ENCODE measurements around the gene FBXO3. TPM values are rescaled to one million over a fixed set of nuclear protein-coding genes. Genes with fewer than 3 reads are reported as not detected.

FBXO3 gene
- total RNA-seq, 1 donor from 2014 or later, result 61.0 TPM

GRCh38 chr11:33694346-33695050 is 79.8 kb downstream of the FBXO3 start:
- Histone ChIP-seq H3F3A (ENCODE audit: low read depth) (no peaks in the 10 kb centered on the region), H3K9ac (no peak overlapping the region), H3K36me3 (no peaks in the 10 kb centered on the region), H4K20me1 (ENCODE audit: low read depth) (no peaks in the 10 kb centered on the region), H3K4me3 (no peak overlapping the region), H3K4me1 (peaks cover 27% of the 10 kb centered on the region), H3K9me3 (ENCODE audit: low read depth) (no peaks in the 10 kb centered on the region), H3K27ac (no peak overlapping the region), H3K27me3 (peaks cover 6% of the 10 kb centered on the region), H3K79me2 (ENCODE audit: low read depth) (no peaks in the 10 kb centered on the region), H2AFZ (replicated peaks) (no peak overlapping the region), H3K4me2 (no peak overlapping the region)
- TF ChIP-seq EZH2phosphoT487 (IDR thresholded peaks at IDR 0.05), result no peak
- no peak for TF ChIP-seq EZH2 (IDR thresholded peaks at IDR 0.05)
- TF ChIP-seq CTCF (IDR thresholded peaks at IDR 0.05), result no peak
- DNase-seq (ENCODE audit: low spot score), result no peak
- Mint-ChIP-seq H3K9me3 (no peaks in the 10 kb centered on the region), H3K27ac (peak overlapping the region; percentile 88), H3K27me3 (ENCODE audit: insufficient read depth, low read depth) (peaks cover 6% of the 10 kb centered on the region), H3K4me1 (peaks cover 55% of the 10 kb centered on the region), H3K36me3 (no peaks in the 10 kb centered on the region), H3K4me3 (no peak overlapping the region)

GRCh38 chr11:33692541-33692940 is 81.8 kb downstream of the FBXO3 start:
- no peak for TF ChIP-seq EZH2 (IDR thresholded peaks at IDR 0.05)
- TF ChIP-seq EZH2phosphoT487 (IDR thresholded peaks at IDR 0.05), result no peak
- Mint-ChIP-seq H3K27ac (no peak overlapping the region), H3K27me3 (ENCODE audit: insufficient read depth, low read depth) (peaks cover 10% of the 10 kb centered on the region), H3K4me1 (peaks cover 55% of the 10 kb centered on the region), H3K4me3 (no peak overlapping the region), H3K9me3 (no peaks in the 10 kb centered on the region), H3K36me3 (no peaks in the 10 kb centered on the region)
- Histone ChIP-seq H3K4me3 (no peak overlapping the region), H3K79me2 (ENCODE audit: low read depth) (no peaks in the 10 kb centered on the region), H3K27me3 (no peaks in the 10 kb centered on the region), H3K4me2 (peak overlapping the region; percentile 12), H3K9ac (no peak overlapping the region), H3K9me3 (ENCODE audit: low read depth) (no peaks in the 10 kb centered on the region), H2AFZ (replicated peaks) (no peak overlapping the region), H3K4me1 (peaks cover 27% of the 10 kb centered on the region), H4K20me1 (ENCODE audit: low read depth) (no peaks in the 10 kb centered on the region), H3K36me3 (no peaks in the 10 kb centered on the region), H3K27ac (no peak overlapping the region), H3F3A (ENCODE audit: low read depth) (no peaks in the 10 kb centered on the region)
- peak; percentile 16 for DNase-seq (ENCODE audit: low spot score)

GRCh38 chr11:33692013-33692504 is 82.3 kb downstream of the FBXO3 start:
- H3K9me3 Mint-ChIP-seq, result no peaks in the 10 kb centered on the region
- H3K4me1 ChIP-seq, result peaks cover 27% of the 10 kb centered on the region
- DNase-seq (ENCODE audit: low spot score), result peak; percentile 22
- H3K4me3 ChIP-seq, result no peak overlapping the region
- H3K27me3 ChIP-seq, result no peaks in the 10 kb centered on the region
- no peaks in the 10 kb centered on the region for H4K20me1 ChIP-seq (ENCODE audit: low read depth)
- H3K79me2 ChIP-seq (ENCODE audit: low read depth), result no peaks in the 10 kb centered on the region
- peaks cover 53% of the 10 kb centered on the region for H3K4me1 Mint-ChIP-seq
- H3K27ac Mint-ChIP-seq, result peak overlapping the region; percentile 54
- no peak overlapping the region for H3K9ac ChIP-seq
- no peak overlapping the region for H3K27ac ChIP-seq
- H3K36me3 ChIP-seq, result no peaks in the 10 kb centered on the region
- H2AFZ ChIP-seq (replicated peaks), result peak overlapping the region; percentile 36
- peaks cover 10% of the 10 kb centered on the region for H3K27me3 Mint-ChIP-seq (ENCODE audit: insufficient read depth, low read depth)
- H3K9me3 ChIP-seq (ENCODE audit: low read depth), result no peaks in the 10 kb centered on the region
- peak overlapping the region; percentile 16 for H3K4me3 Mint-ChIP-seq
- TF ChIP-seq EZH2 (IDR thresholded peaks at IDR 0.05), result no peak
- TF ChIP-seq EZH2phosphoT487 (IDR thresholded peaks at IDR 0.05), result no peak
- no peak for TF ChIP-seq CTCF (IDR thresholded peaks at IDR 0.05)
- no peaks in the 10 kb centered on the region for H3K36me3 Mint-ChIP-seq
- peak overlapping the region; percentile 12 for H3K4me2 ChIP-seq
- no peaks in the 10 kb centered on the region for H3F3A ChIP-seq (ENCODE audit: low read depth)
